T-helper 2 cell treated with Interferon-gamma antibody and Interleukin-4, amounts not matched to agents 100 ng/mL and 5 ng/mL, for 36 hours (primary cell): Measurements from ENCODE around the gene SPOUT1. TPM values are rescaled to one million over a fixed set of nuclear protein-coding genes. Genes with fewer than 3 reads are reported as not detected.
"Not testable (repeated sequence)": the region's sequence is repeated elsewhere in the genome, so short reads cannot be mapped to it uniquely, and the experiment has no call there.

Source experiments
- intact Hi-C: fragments of 100-400 bp; cut with micrococcal nuclease; formaldehyde crosslinking; loops from one replicate; pipeline ENCODE4 v1.15.1; 2023
- total RNA-seq: library from RNA; stranded (reverse); gene quantifications from 2 replicates; pipeline ENCODE4 v1.2.3, GENCODE V29; 2022

The SPOUT1 gene
- total RNA-seq, 1 donor from 2014 or later = 80.3 TPM

- intact Hi-C loops = not testable (repeated sequence)
These were observed 49.5 kb downstream of the SPOUT1 start for GRCh38 chr9:128780093-128780492.

- intact Hi-C loops = no loop called here
These were observed 54.8 kb downstream of the SPOUT1 start for GRCh38 chr9:128774804-128775203.

GRCh38 chr9:128773049-128773448 is 56.5 kb downstream of the SPOUT1 start:
- intact Hi-C loops = no loop called here

GRCh38 chr9:128771745-128772519 is 57.7 kb downstream of the SPOUT1 start, which contains the start of gene ZER1:
Gene ZER1, minus strand, starts transcription at chr9:128771927. Its CDS starts 16,362 bp downstream, at chr9:128755565.
- intact Hi-C loops = loop anchor here (1.0 to 2.0 kb wide), 3 partner anchors 15 to 110 kb away; partner anchors contain the start of genes LRRC8A, TBC1D13 and ZDHHC12

GRCh38 chr9:128771094-128771721 is 58.4 kb downstream of the SPOUT1 start:
- intact Hi-C loops = loop anchor here (1.0 to 2.0 kb wide), 2 partner anchors 16 to 46 kb away; partner anchors contain the start of genes TBC1D13 and ZDHHC12

- intact Hi-C loops = loop anchor here (1.0 to 2.0 kb wide), 2 partner anchors 17 to 46 kb away; partner anchors contain the start of genes TBC1D13 and ZDHHC12
These were observed 59.1 kb downstream of the SPOUT1 start for GRCh38 chr9:128770286-128771030.

Other genes with a start within 250 kb of the SPOUT1 start
- gene DYNC2I2, start 172.9 kb downstream of the SPOUT1 start, total RNA-seq = 51.9 and 57.6 TPM in 2 replicates
- gene SET, start 140.6 kb downstream of the SPOUT1 start, total RNA-seq = 551 and 554 TPM in 2 replicates
- gene PKN3, start 127.3 kb downstream of the SPOUT1 start, total RNA-seq = 12.9 and 13.8 TPM in 2 replicates
- gene ZDHHC12, start 105.7 kb downstream of the SPOUT1 start, total RNA-seq = 68.0 and 68.7 TPM in 2 replicates
- gene ZER1, start 57.9 kb downstream of the SPOUT1 start, total RNA-seq = 12.8 and 16.3 TPM in 2 replicates
- 21.1 and 22.2 TPM in 2 replicates for gene TBC1D13, start 42.5 kb downstream of the SPOUT1 start, total RNA-seq
- 14.3 and 15.3 TPM in 2 replicates for gene ENDOG, start 11.3 kb downstream of the SPOUT1 start, total RNA-seq
- 15.7 and 17.4 TPM in 2 replicates for gene KYAT1, start 52.2 kb upstream of the SPOUT1 start, total RNA-seq
- 52.4 and 53.1 TPM in 2 replicates for gene LRRC8A, start 52.3 kb upstream of the SPOUT1 start, total RNA-seq
- gene PHYHD1, start 91.2 kb upstream of the SPOUT1 start, total RNA-seq = 1.2 and 1.9 TPM in 2 replicates
- 10.2 and 10.8 TPM in 2 replicates for gene DOLK, start 117.8 kb upstream of the SPOUT1 start, total RNA-seq
- 103 and 109 TPM in 2 replicates for gene NUP188, start 117.9 kb upstream of the SPOUT1 start, total RNA-seq
- gene SH3GLB2, start 198.5 kb upstream of the SPOUT1 start, total RNA-seq = 92.2 and 94.1 TPM in 2 replicates
- 39.3 and 42.2 TPM in 2 replicates for gene MIGA2, start 206.8 kb upstream of the SPOUT1 start, total RNA-seq